Omental fat pad (tissue), 4 donors: ENCODE measurements around the gene INTS1. TPM values are rescaled to one million over a fixed set of nuclear protein-coding genes. Genes with fewer than 3 reads are reported as not detected.
"Not testable (repeated sequence)": the region's sequence is repeated elsewhere in the genome, so short reads cannot be mapped to it uniquely, and the experiment has no call there.

Experiments
- ATAC-seq: fragments of 150-250 bp; one replicate; pipeline ENCODE4 v1.9.1; 2016; ENCODE audit warnings: mild to moderate bottlenecking, moderate library complexity; ENCODE audit not compliant: low FRiP score
- DNase-seq: peaks from one replicate; pipeline ENCODE4 v3.0.0-alpha.2; 2019; ENCODE audit warnings: low spot score
- CTCF ChIP-seq, 3 donors: fragments of 450-650 bp; IDR thresholded peaks; one replicate each; pipeline ENCODE4 v1.5.1; 2016 to 2017; ENCODE audit warnings: antibody characterized with exemption in 3 of 3, mild to moderate bottlenecking in 3 of 3, moderate library complexity in 2 of 3
- total RNA-seq, 4 donors: library from RNA; depleted of rRNA; stranded (reverse); fragments of >200 nt; gene quantifications; one replicate each; pipeline ENCODE4 v1.1.0, GENCODE V29; 2016

INTS1 gene
- total RNA-seq, 4 donors from 2014 or later = 22.4 to 39.4 (median 32.0) TPM

- TF ChIP-seq CTCF (IDR thresholded peaks at IDR 0.05) = no peak
- ATAC-seq (no peak), DNase-seq (no peak)
These were observed 22.1 kb upstream of the INTS1 start for GRCh38 chr7:1526271-1526754.

GRCh38 chr7:1525409-1525808 lies 21.2 kb upstream of the INTS1 start:
- DNase-seq (no peak), ATAC-seq (no peak)

GRCh38 chr7:1523844-1524243 lies 19.7 kb upstream of the INTS1 start:
- ATAC-seq (no peak), DNase-seq (no peak)
- no peak for TF ChIP-seq CTCF (IDR thresholded peaks at IDR 0.05)

More at GRCh38 chr7:1525409-1525808, 21.2 kb upstream of the INTS1 start:
- no peak for TF ChIP-seq CTCF (IDR thresholded peaks at IDR 0.05)

- no peak for ATAC-seq
These were observed 19.0 kb upstream of the INTS1 start for GRCh38 chr7:1523208-1523607.

GRCh38 chr7:1521456-1521855 lies 17.3 kb upstream of the INTS1 start:
- TF ChIP-seq CTCF (IDR thresholded peaks at IDR 0.05) = no peak
- no peak for DNase-seq
- no peak for ATAC-seq

More at GRCh38 chr7:1523208-1523607, 19.0 kb upstream of the INTS1 start:
- TF ChIP-seq CTCF (IDR thresholded peaks at IDR 0.05) = no peak
- DNase-seq = no peak

GRCh38 chr7:1520539-1521234 lies 16.5 kb upstream of the INTS1 start:
- ATAC-seq = no peak
- DNase-seq = no peak
- no peak for TF ChIP-seq CTCF (IDR thresholded peaks at IDR 0.05)

- DNase-seq, ATAC-seq: not testable (repeated sequence)
These were observed 15.2 kb upstream of the INTS1 start for GRCh38 chr7:1519322-1519922.
